Ectodermal cell (in vitro differentiated cells): ENCODE results near the gene GPR157.
"Not testable (repeated sequence)": the region's sequence is repeated elsewhere in the genome, so short reads cannot be mapped to it uniquely, and the experiment has no call there.

Experiments used
- H3K27ac ChIP-seq: 2 replicates; pipeline ENCODE4 v1.7.0; 2013; ENCODE audit warnings: mild to moderate bottlenecking, low read depth, low read length; ENCODE audit not compliant: insufficient read depth, poor library complexity, severe bottlenecking
- H3K27me3 ChIP-seq: 2 replicates; pipeline ENCODE4 v1.7.0; 2013; ENCODE audit warnings: mild to moderate bottlenecking, low read length; ENCODE audit not compliant: insufficient read depth, control insufficient read depth, poor library complexity, severe bottlenecking
- H3K36me3 ChIP-seq: one replicate; pipeline ENCODE4 v1.7.0; 2013; ENCODE audit warnings: low read length; ENCODE audit not compliant: control insufficient read depth, insufficient read depth
- H3K4me1 ChIP-seq: one replicate; pipeline ENCODE4 v1.7.0; 2013; ENCODE audit warnings: low read length; ENCODE audit not compliant: control insufficient read depth, insufficient read depth
- H3K4me3 ChIP-seq: 2 replicates; pipeline ENCODE4 v1.7.0; 2013; ENCODE audit warnings: low read depth, low read length, control low read depth; ENCODE audit not compliant: insufficient read depth
- H3K9me3 ChIP-seq: 2 replicates; pipeline ENCODE4 v1.7.0; 2013; ENCODE audit warnings: mild to moderate bottlenecking, low read length, moderate library complexity; ENCODE audit not compliant: control insufficient read depth
- WGBS, 2 experiments: methylation state at CpG; one replicate each; pipeline ENCODE4 v1.1.7; 2013; ENCODE audit warnings: missing lambda C conversion rate in 2 of 2; 5-methylcytosine and 5-hydroxymethylcytosine counted together

GPR157 gene

GRCh38 chr1:9146156-9146555, 17.3 kb upstream of the GPR157 start:
- 68 to 70% methylated on average over 8 of the region's 8 CpGs for WGBS, 2 experiments
- H3K27me3 ChIP-seq: no peaks in the 10 kb centered on the region
- no peak overlapping the region for H3K27ac ChIP-seq

GRCh38 chr1:9145714-9146113, 16.8 kb upstream of the GPR157 start:
- no peaks in the 10 kb centered on the region for H3K4me1 ChIP-seq
- 91 to 93% methylated on average over 5 of the region's 5 CpGs for WGBS, 2 experiments
- no peaks in the 10 kb centered on the region for H3K27me3 ChIP-seq
- no peaks in the 10 kb centered on the region for H3K9me3 ChIP-seq
- no peaks in the 10 kb centered on the region for H3K36me3 ChIP-seq
- no peak overlapping the region for H3K27ac ChIP-seq
- no peak overlapping the region for H3K4me3 ChIP-seq

More at GRCh38 chr1:9146156-9146555, 17.3 kb upstream of the GPR157 start:
- H3K4me3 ChIP-seq: no peak overlapping the region
- no peaks in the 10 kb centered on the region for H3K9me3 ChIP-seq
- no peaks in the 10 kb centered on the region for H3K36me3 ChIP-seq
- no peaks in the 10 kb centered on the region for H3K4me1 ChIP-seq

GRCh38 chr1:9145021-9145668, 16.2 kb upstream of the GPR157 start:
- H3K36me3 ChIP-seq: no peaks in the 10 kb centered on the region
- H3K4me3 ChIP-seq: no peak overlapping the region
- H3K27ac ChIP-seq: no peak overlapping the region
- no peaks in the 10 kb centered on the region for H3K4me1 ChIP-seq
- 86% methylated on average over 17 of the region's 17 CpGs for WGBS, 2 experiments
- H3K27me3 ChIP-seq: no peaks in the 10 kb centered on the region
- H3K9me3 ChIP-seq: no peaks in the 10 kb centered on the region

- not testable (repeated sequence) for H3K4me1 ChIP-seq, H3K36me3 ChIP-seq, H3K4me3 ChIP-seq, H3K27me3 ChIP-seq, H3K27ac ChIP-seq, H3K9me3 ChIP-seq
- WGBS, 2 experiments: 95 to 97% methylated on average over 7 of the region's 7 CpGs
These were observed 15.6 kb upstream of the GPR157 start for GRCh38 chr1:9144494-9144893.

- no peaks in the 10 kb centered on the region for H3K36me3 ChIP-seq
- H3K4me3 ChIP-seq: no peak overlapping the region
- H3K9me3 ChIP-seq: no peaks in the 10 kb centered on the region
- no peak overlapping the region for H3K27ac ChIP-seq
- H3K4me1 ChIP-seq: no peaks in the 10 kb centered on the region
- H3K27me3 ChIP-seq: no peaks in the 10 kb centered on the region
- WGBS, 2 experiments: 87 to 88% methylated on average over 7 of the region's 7 CpGs
These were observed 14.3 kb upstream of the GPR157 start for GRCh38 chr1:9143250-9143649.

DNA sequence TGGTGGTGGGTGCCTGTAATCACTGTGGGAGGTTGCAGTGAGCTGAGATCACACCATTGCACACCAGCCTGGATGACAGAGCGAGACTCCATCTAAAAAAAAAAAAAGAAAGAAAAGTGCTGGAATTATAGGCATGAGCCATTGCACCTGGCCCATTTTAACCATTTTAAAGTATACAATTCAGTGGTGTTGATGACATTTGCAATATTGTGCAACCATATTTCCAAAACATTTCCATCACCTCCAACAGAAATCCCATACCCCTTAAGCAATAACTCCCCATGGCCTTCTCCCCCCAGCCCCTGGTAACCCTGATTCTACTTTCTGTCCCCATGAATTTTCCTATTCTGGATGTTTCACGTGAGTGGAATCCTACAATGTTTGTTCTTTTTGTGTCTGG, 11.0 kb upstream of the GPR157 start:
- 88 to 89% methylated on average over 2 of the region's 2 CpGs for WGBS, 2 experiments
- H3K9me3 ChIP-seq: no peaks in the 10 kb centered on the region
- no peaks in the 10 kb centered on the region for H3K27me3 ChIP-seq
- no peak overlapping the region for H3K27ac ChIP-seq
- H3K4me3 ChIP-seq: no peak overlapping the region
- no peaks in the 10 kb centered on the region for H3K4me1 ChIP-seq
- no peaks in the 10 kb centered on the region for H3K36me3 ChIP-seq

- no peaks in the 10 kb centered on the region for H3K9me3 ChIP-seq
- H3K36me3 ChIP-seq: no peaks in the 10 kb centered on the region
- WGBS, 2 experiments: 89% methylated on average over 8 of the region's 8 CpGs
- no peaks in the 10 kb centered on the region for H3K27me3 ChIP-seq
- no peak overlapping the region for H3K27ac ChIP-seq
- H3K4me1 ChIP-seq: no peaks in the 10 kb centered on the region
- H3K4me3 ChIP-seq: no peak overlapping the region
These were observed 8.0 kb upstream of the GPR157 start for GRCh38 chr1:9136932-9137331.

DNA sequence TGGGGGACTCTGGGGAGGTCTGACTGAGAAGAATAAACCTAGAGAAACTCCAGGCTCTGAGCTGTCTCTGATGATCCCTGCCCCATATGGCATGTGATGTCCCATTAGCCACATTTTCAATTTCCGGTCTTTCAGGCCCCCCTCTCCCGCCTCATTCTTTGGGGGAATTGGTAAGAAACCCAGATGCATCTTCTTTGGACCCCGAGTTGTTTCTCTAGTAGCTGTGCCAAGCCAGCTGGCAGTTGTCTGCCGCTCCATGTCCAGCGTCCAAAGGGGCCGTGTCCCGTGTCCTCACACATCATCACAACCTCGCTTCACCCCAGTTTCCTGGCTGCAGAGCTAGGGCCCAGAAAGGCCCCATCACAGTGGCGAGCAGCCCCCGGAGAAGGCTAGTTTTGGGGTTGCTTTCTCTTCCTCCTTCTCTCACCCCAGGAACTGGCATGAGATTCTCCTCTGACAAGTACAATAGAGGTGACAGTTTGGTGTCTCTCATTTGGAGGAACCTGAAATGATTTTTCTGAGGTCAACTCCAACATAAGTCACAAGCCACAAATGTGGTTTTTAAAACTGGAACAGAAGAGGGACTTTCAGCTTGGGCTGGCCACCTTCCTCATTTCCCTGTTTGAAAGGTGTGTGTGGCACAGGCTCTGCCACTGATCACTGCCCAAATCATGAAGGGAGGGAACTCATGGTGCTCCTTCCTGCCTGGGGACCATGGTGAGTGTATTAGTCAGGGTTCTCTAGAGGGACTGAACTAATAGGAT, 6.4 kb upstream of the GPR157 start:
- H3K27ac ChIP-seq: no peak overlapping the region
- 91 to 93% methylated on average over 10 of the region's 10 CpGs for WGBS, 2 experiments
- no peaks in the 10 kb centered on the region for H3K9me3 ChIP-seq
- no peaks in the 10 kb centered on the region for H3K36me3 ChIP-seq
- no peaks in the 10 kb centered on the region for H3K27me3 ChIP-seq
- no peaks in the 10 kb centered on the region for H3K4me1 ChIP-seq
- H3K4me3 ChIP-seq: no peak overlapping the region

DNA sequence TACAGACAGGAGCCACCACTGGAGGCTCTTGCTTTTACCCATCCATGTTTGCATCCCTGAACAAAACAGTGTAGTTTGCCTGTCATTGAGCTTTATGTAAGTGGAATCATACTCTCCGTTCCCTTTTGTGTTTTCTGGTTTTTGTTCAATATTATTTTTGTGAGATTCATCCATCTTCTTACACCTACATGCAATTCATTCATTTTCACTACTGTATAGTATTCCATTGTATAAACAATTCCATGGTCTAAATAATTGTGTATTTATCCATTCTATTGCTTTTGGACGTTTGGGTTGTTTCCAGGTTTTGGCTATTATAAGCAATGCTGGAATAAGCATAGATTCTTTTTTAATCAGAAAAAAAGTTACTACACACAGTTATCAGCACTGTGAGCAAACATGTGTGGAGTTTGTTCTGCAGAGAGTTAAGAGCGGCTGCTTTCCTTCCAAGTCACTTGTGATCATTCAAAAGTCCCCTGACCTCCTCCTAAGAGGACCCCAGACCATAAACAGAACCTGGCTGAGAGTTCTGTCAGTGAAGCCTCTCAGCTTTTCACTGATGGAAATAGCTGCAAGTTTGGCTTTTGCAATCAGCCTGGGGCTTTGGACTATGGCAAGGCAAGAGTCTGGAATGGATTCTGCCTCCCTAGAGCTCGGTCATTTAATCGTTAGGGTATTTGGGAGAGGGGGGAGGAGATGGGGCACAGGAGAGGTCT, 5.1 kb upstream of the GPR157 start:
- Histone ChIP-seq H3K9me3 (no peaks in the 10 kb centered on the region), H3K4me1 (no peaks in the 10 kb centered on the region), H3K27me3 (no peaks in the 10 kb centered on the region), H3K4me3 (no peak overlapping the region), H3K27ac (no peak overlapping the region), H3K36me3 (no peaks in the 10 kb centered on the region)
- WGBS, 2 experiments: 82% methylated on average over 3 to 5 of the region's 5 CpGs

- Histone ChIP-seq H3K27ac (no peak overlapping the region), H3K4me1 (peaks cover 8% of the 10 kb centered on the region), H3K4me3 (peak overlapping the region; percentile 48), H3K36me3 (no peaks in the 10 kb centered on the region), H3K27me3 (peaks cover 19% of the 10 kb centered on the region), H3K9me3 (no peaks in the 10 kb centered on the region)
- WGBS, 2 experiments: 6 to 8% methylated on average over 40 to 46 of the region's 46 CpGs
These were observed 552 bp upstream of the GPR157 start for GRCh38 chr1:9129266-9130041.
